ENCODE data around the gene ADAMTS14.
"Not testable (repeated sequence)": the region's sequence is repeated elsewhere in the genome, so short reads cannot be mapped to it uniquely, and the experiment has no call there.

ADAMTS14 gene

DNA sequence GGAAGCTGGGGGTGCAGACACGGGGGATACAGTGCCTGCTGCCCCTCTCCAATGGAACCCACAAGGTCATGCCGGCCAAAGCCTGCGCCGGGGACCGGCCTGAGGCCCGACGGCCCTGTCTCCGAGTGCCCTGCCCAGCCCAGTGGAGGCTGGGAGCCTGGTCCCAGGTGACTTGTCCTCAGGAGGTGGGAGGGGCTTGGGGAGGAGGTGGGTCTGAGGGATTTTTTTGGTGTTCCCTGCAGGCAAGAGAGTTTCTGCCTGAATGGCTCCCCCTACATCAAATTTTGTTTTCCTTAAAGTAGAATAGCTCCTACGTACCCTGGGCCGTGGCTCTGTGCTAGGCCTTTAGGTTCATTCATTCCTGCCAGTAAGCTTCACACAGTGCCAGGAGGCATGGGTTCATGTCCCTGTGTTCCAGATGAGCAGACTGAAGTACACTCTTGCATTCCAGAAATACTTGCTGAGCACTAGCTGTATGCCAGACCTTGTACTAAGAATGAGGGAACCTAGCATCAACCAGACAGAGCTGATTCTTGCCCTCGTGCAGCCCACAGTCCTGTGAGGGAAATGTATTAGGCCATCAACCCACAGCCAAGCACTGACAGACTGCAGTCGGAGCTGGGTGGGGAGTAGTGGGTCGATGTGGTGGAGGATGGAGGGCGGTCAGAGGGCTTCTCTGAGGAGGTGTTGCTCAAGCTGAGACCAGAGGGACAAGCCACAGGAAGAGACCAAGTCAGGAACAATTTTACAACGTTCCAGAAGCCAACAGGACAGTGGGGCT lies 81.7 kb downstream of the ADAMTS14 start:
- no peak for DNase-seq

DNA sequence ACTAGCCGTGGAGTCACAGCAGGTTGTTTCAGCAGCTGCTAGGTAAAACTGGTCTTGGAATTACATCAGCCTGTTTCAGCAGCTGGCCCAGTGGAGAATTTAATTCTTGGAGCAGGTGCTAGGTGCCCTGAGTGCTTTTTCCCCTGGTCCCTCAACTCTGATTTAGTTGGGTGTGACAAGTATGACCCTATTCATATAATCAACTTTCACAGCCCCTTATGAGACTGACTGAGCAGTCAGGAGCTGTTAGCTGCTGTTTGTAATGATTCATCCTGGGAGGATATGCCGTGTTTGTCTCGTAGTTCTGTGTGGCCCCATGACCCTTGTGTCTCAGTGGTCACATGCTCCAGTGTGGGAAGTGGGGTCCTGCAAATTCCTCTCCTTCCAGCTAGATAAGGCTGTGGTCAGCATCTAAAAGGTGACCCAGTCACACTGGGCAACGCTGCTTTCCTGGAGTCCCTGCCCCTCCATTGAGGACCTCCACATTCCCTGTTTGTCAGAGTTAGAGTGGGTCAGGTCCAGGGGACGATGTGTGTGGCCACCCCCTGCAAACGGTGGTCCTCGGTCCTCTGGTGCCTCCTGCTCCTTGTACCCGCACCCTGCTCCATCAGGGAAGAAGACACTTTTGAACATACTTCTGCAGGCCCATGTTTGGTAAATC lies 84.5 kb downstream of the ADAMTS14 start:
- DNase-seq: no peak

DNA sequence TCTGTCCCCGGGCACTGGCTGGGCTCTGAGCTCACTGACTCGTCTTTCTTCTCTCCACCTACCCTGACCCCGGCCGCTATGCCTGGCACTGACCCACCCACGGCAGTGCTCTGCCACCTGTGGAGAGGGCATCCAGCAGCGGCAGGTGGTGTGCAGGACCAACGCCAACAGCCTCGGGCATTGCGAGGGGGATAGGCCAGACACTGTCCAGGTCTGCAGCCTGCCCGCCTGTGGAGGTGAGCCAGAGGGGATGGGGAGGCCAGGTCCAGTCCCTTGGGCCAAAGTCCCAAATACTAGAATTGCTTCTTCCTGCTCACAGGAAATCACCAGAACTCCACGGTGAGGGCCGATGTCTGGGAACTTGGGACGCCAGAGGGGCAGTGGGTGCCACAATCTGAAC lies 85.5 kb downstream of the ADAMTS14 start:
- DNase-seq: no peak

GRCh38 chr10:70758757-70759514 lies 86.6 kb downstream of the ADAMTS14 start:
- peak; percentile 54 for DNase-seq

DNA sequence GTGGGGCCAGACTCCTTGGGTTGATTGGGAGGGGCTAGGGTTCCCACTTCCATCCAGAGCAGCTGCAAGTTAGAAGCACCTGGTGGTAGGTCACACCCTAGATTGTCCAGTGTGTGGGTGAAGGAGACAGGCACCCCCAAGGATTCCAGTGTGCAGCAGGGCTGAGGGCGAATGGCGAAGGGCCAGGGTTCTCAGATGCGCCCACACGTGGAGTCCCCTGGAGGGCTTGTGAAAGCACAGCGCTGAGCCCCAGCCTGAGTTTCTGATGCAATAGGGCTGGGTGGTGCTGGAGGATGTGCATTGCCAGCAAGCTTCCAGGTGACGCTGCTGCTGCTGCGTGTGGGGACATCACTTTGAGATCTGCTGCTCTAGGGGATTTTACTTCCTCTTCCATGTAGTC lies 87.5 kb downstream of the ADAMTS14 start:
- DNase-seq: no peak

DNA sequence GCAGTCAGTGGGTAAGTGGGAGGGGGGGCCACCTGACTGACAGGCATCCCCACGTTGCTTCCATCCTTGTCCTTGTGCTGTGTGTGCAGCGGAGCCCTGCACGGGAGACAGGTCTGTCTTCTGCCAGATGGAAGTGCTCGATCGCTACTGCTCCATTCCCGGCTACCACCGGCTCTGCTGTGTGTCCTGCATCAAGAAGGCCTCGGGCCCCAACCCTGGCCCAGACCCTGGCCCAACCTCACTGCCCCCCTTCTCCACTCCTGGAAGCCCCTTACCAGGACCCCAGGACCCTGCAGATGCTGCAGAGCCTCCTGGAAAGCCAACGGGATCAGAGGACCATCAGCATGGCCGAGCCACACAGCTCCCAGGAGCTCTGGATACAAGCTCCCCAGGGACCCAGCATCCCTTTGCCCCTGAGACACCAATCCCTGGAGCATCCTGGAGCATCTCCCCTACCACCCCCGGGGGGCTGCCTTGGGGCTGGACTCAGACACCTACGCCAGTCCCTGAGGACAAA lies 88.0 kb downstream of the ADAMTS14 start:
- DNase-seq: no peak

- no peak for DNase-seq
Measured at GRCh38 chr10:70761031-70761601, 88.8 kb downstream of the ADAMTS14 start.

- DNase-seq: no peak
Measured at GRCh38 chr10:70761727-70762350, 89.5 kb downstream of the ADAMTS14 start.

GRCh38 chr10:70762441-70763175 lies 90.3 kb downstream of the ADAMTS14 start:
- DNase-seq: no peak

- no peak for DNase-seq
Measured at GRCh38 chr10:70763567-70763966, 91.3 kb downstream of the ADAMTS14 start.

DNA sequence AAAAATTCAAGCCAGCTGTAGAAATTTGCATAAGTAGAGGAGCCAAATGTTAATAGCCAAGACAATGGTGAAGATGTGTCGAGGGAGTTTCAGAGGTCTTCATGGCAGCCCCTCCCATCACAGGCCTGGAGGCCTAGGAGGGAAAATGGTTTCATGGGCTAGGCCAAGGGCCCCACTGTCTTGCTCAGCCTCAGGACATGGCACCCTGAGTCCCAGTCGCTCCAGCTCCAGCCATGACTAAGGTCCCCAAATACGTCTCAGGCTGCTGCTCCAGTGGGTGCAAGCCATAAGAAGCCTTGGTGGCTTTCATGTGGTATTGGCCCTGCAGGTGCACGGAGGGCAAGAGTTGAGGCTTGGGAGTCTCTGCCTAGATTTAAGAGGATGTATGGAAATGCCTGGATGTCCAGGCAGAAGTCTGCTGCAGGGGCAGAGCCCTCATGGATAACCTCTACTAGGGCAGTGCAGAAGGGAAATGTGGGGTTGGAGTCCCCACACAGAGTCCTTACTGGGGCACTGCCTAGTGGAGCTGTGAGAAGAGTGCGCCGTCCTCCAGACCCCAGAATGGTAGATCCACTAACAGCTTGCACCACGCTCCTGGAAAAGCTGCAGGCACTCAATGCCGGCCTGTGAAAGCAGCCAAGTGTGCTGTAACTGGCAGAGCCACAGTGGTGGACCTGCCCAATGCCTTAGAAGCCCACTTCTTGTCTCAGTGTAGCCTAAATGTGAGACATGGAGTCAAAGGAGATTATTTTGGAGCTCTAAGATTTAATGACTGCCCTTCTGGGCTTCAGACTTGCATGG lies 93.7 kb downstream of the ADAMTS14 start:
- DNase-seq: no peak

DNA sequence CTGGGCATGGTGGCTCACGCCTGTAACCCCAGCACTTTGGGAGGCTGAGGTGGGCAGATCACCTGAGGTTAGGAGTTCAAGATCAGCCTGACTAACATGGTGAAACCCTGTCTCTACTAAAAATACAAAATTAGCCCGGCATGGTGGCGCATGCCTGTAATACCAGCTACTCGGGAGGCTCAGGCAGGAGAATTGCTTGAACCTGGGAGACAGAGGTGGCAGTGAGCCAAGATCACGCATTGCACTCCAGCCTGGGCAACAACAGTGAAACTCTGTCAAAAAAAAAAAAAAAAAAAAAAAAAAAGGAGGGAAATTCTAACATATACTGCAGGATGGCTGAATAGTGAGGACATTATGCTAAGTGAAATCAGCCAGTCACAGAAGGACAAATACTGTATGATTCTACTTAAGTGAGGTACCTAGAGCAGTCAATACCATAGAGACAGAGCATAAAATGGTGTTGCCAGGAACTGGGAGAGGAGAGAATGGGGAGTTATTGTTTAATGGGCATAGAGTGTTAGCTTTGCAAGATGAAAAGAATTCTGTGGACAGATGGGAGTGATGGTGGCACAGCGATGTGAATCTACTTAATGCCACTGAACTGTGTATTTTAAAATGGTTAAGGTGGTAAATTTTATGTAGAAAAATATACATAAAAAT lies 95.8 kb downstream of the ADAMTS14 start:
- not testable (repeated sequence) for DNase-seq

GRCh38 chr10:70769121-70769520 lies 96.8 kb downstream of the ADAMTS14 start:
- no peak for DNase-seq

- DNase-seq: no peak
Measured at GRCh38 chr10:70770001-70770400, 97.7 kb downstream of the ADAMTS14 start.

GRCh38 chr10:70770516-70770915 lies 98.2 kb downstream of the ADAMTS14 start:
- DNase-seq: not testable (repeated sequence)

DNA sequence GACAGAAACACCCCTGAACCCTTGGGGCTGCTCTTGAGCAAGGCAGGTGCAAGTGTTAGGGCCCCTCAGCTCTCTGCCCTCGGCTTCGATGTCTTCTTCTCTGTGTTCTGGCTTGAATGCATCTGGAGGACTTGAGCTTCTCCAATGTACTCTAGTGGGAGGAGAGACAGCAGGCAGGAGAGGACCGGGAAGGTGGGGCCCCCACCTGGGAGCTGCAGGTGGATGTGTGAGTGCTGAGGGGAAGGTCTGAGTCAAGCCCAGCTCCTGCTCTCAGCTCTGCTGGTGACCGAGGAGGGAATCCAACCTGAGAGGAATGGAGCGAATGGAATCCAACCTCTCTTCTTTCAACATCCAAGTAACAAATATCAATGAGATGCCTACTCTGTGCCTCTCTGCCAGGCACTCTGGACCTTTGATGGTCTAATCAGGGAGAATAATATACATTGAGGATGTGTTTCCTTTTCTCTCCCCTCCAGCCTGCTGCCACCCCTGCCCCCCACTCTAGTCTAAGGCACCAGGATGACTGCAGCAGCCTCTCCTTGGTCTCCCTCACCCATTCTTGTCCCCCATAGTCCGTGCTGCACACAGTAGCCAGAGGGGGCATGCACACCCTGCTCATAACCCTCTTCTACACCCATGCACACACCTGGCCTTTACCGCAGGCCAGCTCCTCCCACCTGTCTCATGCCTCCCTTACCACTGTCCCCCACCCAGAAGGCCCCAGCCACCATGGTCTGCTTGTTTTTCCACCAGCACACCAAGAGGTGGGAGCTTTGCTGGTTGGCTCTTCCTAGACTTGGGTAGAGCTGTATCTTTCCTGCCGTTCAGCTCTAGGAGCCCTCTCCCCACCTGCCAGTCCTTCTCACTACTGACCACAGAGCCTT lies 99.2 kb downstream of the ADAMTS14 start:
- no peak for DNase-seq

GRCh38 chr10:70772627-70773026 lies 100.3 kb downstream of the ADAMTS14 start:
- no peak for DNase-seq

GRCh38 chr10:70773461-70773860 lies 101.2 kb downstream of the ADAMTS14 start:
- no peak for DNase-seq
